Sigmoid colon (tissue), 4 donors: ENCODE results near the gene CFI.

Source experiments
- EP300 ChIP-seq, 4 donors: sonication (generic); formaldehyde crosslinking; IDR thresholded peaks; one replicate each; pipeline ENCODE4 v1.6.1; 2017; ENCODE audit warnings: antibody characterized with exemption in 4 of 4
- POLR2A ChIP-seq, 2 donors: fragments of 450-650 bp; IDR thresholded peaks; one replicate each; pipeline ENCODE4 v1.6.1; 2016; ENCODE audit warnings: antibody characterized with exemption in 2 of 2, mild to moderate bottlenecking in 2 of 2, moderate library complexity in 2 of 2
- POLR2AphosphoS5 ChIP-seq, 4 donors: sonication (generic); formaldehyde crosslinking; IDR thresholded peaks; one replicate each; pipeline ENCODE4 v1.6.1; 2017; ENCODE audit warnings: antibody characterized with exemption in 4 of 4
- TF ChIP-seq, protein P1 (sequence below), 4 experiments: fragments of 450-650 bp in 3 of 4; fragments of 200-600 bp in 1 of 4; IDR thresholded peaks; one replicate each; pipeline ENCODE4 v1.5.1; 2016 to 2019; ENCODE audit warnings: antibody characterized with exemption in 4 of 4, mild to moderate bottlenecking in 3 of 4, moderate library complexity in 2 of 4

DNA sequence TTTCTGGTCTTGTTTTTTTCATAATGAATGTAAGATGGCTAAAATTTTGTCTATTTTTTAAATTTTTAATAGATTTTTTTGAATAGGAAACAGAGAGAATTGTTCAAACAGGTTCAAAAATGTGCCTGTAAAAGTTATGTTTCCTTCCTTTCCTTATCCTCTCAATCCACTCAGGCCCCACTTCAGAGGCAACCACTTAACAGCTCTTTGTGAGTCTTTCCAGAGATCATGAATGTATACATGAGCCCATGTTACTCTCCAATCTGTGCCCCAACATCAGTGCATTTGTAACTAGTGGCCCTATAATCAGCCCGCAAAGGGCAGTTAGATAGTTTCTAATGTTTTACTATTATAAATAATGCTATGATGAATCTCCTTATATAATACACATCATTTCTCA is 14.0 kb downstream of the CFI start:
- TF ChIP-seq, protein P1, sequence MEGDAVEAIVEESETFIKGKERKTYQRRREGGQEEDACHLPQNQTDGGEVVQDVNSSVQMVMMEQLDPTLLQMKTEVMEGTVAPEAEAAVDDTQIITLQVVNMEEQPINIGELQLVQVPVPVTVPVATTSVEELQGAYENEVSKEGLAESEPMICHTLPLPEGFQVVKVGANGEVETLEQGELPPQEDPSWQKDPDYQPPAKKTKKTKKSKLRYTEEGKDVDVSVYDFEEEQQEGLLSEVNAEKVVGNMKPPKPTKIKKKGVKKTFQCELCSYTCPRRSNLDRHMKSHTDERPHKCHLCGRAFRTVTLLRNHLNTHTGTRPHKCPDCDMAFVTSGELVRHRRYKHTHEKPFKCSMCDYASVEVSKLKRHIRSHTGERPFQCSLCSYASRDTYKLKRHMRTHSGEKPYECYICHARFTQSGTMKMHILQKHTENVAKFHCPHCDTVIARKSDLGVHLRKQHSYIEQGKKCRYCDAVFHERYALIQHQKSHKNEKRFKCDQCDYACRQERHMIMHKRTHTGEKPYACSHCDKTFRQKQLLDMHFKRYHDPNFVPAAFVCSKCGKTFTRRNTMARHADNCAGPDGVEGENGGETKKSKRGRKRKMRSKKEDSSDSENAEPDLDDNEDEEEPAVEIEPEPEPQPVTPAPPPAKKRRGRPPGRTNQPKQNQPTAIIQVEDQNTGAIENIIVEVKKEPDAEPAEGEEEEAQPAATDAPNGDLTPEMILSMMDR (IDR thresholded peaks at IDR 0.05): no peak
- TF ChIP-seq POLR2AphosphoS5 (IDR thresholded peaks at IDR 0.05) (no peak), POLR2A (IDR thresholded peaks at IDR 0.05) (no peak), EP300 (IDR thresholded peaks at IDR 0.05) (no peak)
